ENCODE measurements around the gene TP73.

TP73 gene

GRCh38 chr1:3662080-3662671 lies 9.9 kb downstream of the TP73 start:
- Histone ChIP-seq H3K4me3 (ENCODE audit: low read length in 2 of 2) (no peak overlapping the region), H3K9me3 (ENCODE audit: control insufficient read depth in 2 of 2, low read length in 2 of 2) (no peaks in the 10 kb centered on the region), H3K36me3 (ENCODE audit: control insufficient read depth in 2 of 2, insufficient read depth in 2 of 2, low read length in 2 of 2) (no peaks in the 10 kb centered on the region), H3K4me1 (ENCODE audit: control insufficient read depth in 2 of 2, insufficient read depth in 2 of 2, low read length in 2 of 2) (no peaks in the 10 kb centered on the region), H3K9ac (ENCODE audit: low read depth in 1 of 2, low read length in 2 of 2) (no peak overlapping the region), H3K27me3 (ENCODE audit: control insufficient read depth in 2 of 2, insufficient read depth in 2 of 2, low read length in 2 of 2) (peaks cover 4 to 7% of the 10 kb centered on the region in 2 donors), H3K27ac (ENCODE audit: low read depth in 2 of 2, low read length in 2 of 2) (no peak overlapping the region)

DNA sequence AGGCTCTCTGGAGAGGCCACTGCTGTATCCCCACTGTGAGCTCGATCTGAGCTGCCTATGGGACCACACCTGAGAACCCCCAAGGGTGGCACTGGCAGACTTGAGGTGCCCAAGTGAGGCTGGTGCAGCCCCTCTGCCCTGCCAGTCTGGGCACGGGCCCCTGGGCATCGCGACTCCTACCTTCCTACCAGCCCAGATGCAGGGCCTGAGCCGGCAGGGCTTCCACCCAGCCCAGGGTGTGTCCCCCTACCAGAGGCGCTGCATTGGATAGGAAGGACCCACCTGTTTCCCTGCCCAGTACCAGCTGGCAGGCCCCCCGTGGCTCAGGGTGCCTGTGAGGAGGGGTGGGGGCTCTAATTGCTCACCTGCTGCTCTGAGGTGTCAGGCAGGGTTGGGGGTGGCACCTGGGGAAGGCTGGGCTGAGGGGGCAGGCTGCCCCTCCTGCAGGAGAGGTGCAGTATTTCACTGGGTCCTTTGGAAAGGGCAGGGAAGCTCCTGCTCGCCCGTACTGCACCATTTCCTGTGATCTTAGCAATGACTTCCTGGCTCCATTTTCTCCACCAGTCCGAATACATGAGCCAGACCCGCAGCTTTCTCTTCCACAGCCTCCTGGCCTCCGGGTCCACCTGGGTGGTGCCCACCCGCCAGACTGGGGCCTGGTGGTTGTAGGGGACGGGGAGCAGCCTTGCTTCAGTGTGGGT lies 11.8 kb downstream of the TP73 start:
- peaks cover 5 to 10% of the 10 kb centered on the region in 2 donors for H3K4me1 ChIP-seq (ENCODE audit: control insufficient read depth in 2 of 2, insufficient read depth in 2 of 2, low read length in 2 of 2)

GRCh38 chr1:3664700-3665375 lies 12.5 kb downstream of the TP73 start:
- Histone ChIP-seq H3K4me3 (ENCODE audit: low read length in 2 of 2) (no peak overlapping the region), H3K27ac (ENCODE audit: low read depth in 2 of 2, low read length in 2 of 2) (peak overlapping the region in 1 of 2 donors; percentile 43), H3K9ac (ENCODE audit: low read depth in 1 of 2, low read length in 2 of 2) (no peak overlapping the region), H3K9me3 (ENCODE audit: control insufficient read depth in 2 of 2, low read length in 2 of 2) (no peaks in the 10 kb centered on the region), H3K27me3 (ENCODE audit: control insufficient read depth in 2 of 2, insufficient read depth in 2 of 2, low read length in 2 of 2) (peaks cover 3 to 15% of the 10 kb centered on the region in 2 donors), H3K4me1 (ENCODE audit: control insufficient read depth in 2 of 2, insufficient read depth in 2 of 2, low read length in 2 of 2) (peaks cover 7 to 12% of the 10 kb centered on the region in 2 donors), H3K36me3 (ENCODE audit: control insufficient read depth in 2 of 2, insufficient read depth in 2 of 2, low read length in 2 of 2) (no peaks in the 10 kb centered on the region)

More for the DNA sequence above, 11.8 kb downstream of the TP73 start:
- no peaks in the 10 kb centered on the region for H3K9me3 ChIP-seq (ENCODE audit: control insufficient read depth in 2 of 2, low read length in 2 of 2)
- H3K27me3 ChIP-seq (ENCODE audit: control insufficient read depth in 2 of 2, insufficient read depth in 2 of 2, low read length in 2 of 2), result peaks cover 4 to 8% of the 10 kb centered on the region in 2 donors
- no peak overlapping the region for H3K4me3 ChIP-seq (ENCODE audit: low read length in 2 of 2)
- no peaks in the 10 kb centered on the region for H3K36me3 ChIP-seq (ENCODE audit: control insufficient read depth in 2 of 2, insufficient read depth in 2 of 2, low read length in 2 of 2)
- H3K9ac ChIP-seq (ENCODE audit: low read depth in 1 of 2, low read length in 2 of 2), result no peak overlapping the region
- peak overlapping the region in 1 of 2 donors; percentile 43 for H3K27ac ChIP-seq (ENCODE audit: low read depth in 2 of 2, low read length in 2 of 2)

DNA sequence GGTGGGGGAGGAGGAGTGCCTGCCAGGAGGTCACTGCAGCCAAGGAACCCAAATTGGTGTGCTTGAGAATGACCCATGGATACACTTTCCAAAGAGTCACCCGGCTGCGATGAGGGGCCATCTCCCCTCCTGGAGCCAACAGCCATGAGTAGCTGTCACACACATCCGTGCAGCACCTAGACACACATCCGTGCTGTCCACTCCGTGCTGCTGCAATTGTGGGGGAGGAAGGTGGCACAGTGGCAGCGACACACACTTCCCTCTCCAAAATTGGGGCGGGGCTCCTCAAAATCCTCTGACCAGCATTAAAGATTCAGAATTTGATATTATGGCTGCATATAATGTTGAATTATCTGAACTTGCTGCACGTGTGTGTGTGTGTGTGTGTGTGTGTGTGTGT lies 15.8 kb downstream of the TP73 start:
- H3K9me3 ChIP-seq (ENCODE audit: control insufficient read depth in 2 of 2, low read length in 2 of 2), result no peaks in the 10 kb centered on the region
- no peaks in the 10 kb centered on the region for H3K36me3 ChIP-seq (ENCODE audit: control insufficient read depth in 2 of 2, insufficient read depth in 2 of 2, low read length in 2 of 2)
- H3K4me1 ChIP-seq (ENCODE audit: control insufficient read depth in 2 of 2, insufficient read depth in 2 of 2, low read length in 2 of 2), result peaks cover 7 to 12% of the 10 kb centered on the region in 2 donors
- peaks cover 11 to 13% of the 10 kb centered on the region in 2 donors for H3K27me3 ChIP-seq (ENCODE audit: control insufficient read depth in 2 of 2, insufficient read depth in 2 of 2, low read length in 2 of 2)
- no peak overlapping the region for H3K4me3 ChIP-seq (ENCODE audit: low read length in 2 of 2)
- H3K9ac ChIP-seq (ENCODE audit: low read depth in 1 of 2, low read length in 2 of 2), result no peak overlapping the region
- no peak overlapping the region for H3K27ac ChIP-seq (ENCODE audit: low read depth in 2 of 2, low read length in 2 of 2)

DNA sequence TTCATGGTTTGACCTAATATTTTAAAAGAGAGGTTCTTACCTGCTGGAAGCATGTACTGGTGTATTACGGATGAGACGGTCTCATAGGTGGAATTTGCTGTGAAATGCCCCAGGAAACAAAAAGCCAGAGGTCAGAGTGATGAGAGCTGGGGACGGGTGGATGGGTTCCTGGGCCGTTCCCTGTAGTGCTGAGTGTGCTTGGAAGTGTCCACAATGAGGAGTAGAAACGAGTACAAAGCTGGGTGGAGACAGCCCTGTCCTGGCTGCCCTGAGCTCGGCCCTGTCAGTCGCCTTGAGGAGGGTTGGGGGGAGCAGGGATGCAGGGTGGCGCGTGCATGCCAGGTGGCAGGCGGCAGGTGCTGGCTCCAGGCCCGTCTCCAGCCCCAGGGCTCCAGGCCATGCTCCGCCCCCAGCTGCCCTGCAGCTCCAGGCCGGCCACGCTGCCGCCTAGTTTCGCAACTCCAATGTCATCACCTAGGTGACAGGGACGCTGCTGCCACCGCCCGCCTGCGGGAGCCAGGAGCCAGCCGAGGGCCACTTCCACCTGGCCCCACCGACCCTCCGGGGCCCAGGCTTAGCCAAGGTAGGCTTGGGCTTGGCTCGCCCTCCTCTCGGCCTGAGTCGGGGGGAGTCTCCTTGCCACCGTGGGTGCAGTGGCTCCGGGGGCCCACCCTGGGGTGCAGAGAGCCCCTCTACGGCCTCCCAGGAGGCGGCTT lies 16.4 kb downstream of the TP73 start:
- H3K27me3 ChIP-seq (ENCODE audit: control insufficient read depth in 2 of 2, insufficient read depth in 2 of 2, low read length in 2 of 2), result peaks cover 11% of the 10 kb centered on the region in 2 donors

DNA sequence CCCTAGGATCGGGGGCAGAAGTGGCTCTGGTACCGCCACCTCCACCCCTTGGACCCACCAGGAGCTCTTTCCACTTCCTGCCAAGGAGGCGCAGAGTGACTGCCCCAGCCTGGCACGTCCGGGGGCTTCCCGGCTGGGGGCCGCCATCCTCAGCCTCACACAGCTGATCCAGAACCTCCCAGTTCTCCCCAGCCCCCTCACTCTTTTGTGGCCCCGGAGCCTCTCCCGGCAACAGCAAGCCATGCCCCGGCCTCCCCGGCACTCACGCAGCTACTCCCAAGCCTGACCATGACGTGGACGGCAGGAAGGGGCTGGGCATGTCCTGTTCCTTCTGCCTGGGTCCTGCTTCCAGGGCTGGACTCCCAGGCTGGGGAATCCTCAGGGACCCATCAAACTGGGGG lies 17.1 kb downstream of the TP73 start:
- Histone ChIP-seq H3K27me3 (ENCODE audit: control insufficient read depth in 2 of 2, insufficient read depth in 2 of 2, low read length in 2 of 2) (peaks cover 11% of the 10 kb centered on the region in 2 donors), H3K9ac (ENCODE audit: low read depth in 1 of 2, low read length in 2 of 2) (no peak overlapping the region), H3K4me3 (ENCODE audit: low read length in 2 of 2) (no peak overlapping the region), H3K27ac (ENCODE audit: low read depth in 2 of 2, low read length in 2 of 2) (no peak overlapping the region), H3K4me1 (ENCODE audit: control insufficient read depth in 2 of 2, insufficient read depth in 2 of 2, low read length in 2 of 2) (peaks cover 7 to 12% of the 10 kb centered on the region in 2 donors), H3K36me3 (ENCODE audit: control insufficient read depth in 2 of 2, insufficient read depth in 2 of 2, low read length in 2 of 2) (no peaks in the 10 kb centered on the region), H3K9me3 (ENCODE audit: control insufficient read depth in 2 of 2, low read length in 2 of 2) (no peaks in the 10 kb centered on the region)

More for the DNA sequence above, 16.4 kb downstream of the TP73 start:
- Histone ChIP-seq H3K9me3 (ENCODE audit: control insufficient read depth in 2 of 2, low read length in 2 of 2) (no peaks in the 10 kb centered on the region), H3K4me1 (ENCODE audit: control insufficient read depth in 2 of 2, insufficient read depth in 2 of 2, low read length in 2 of 2) (peaks cover 7 to 12% of the 10 kb centered on the region in 2 donors), H3K4me3 (ENCODE audit: low read length in 2 of 2) (no peak overlapping the region), H3K9ac (ENCODE audit: low read depth in 1 of 2, low read length in 2 of 2) (no peak overlapping the region), H3K27ac (ENCODE audit: low read depth in 2 of 2, low read length in 2 of 2) (no peak overlapping the region), H3K36me3 (ENCODE audit: control insufficient read depth in 2 of 2, insufficient read depth in 2 of 2, low read length in 2 of 2) (no peaks in the 10 kb centered on the region)

DNA sequence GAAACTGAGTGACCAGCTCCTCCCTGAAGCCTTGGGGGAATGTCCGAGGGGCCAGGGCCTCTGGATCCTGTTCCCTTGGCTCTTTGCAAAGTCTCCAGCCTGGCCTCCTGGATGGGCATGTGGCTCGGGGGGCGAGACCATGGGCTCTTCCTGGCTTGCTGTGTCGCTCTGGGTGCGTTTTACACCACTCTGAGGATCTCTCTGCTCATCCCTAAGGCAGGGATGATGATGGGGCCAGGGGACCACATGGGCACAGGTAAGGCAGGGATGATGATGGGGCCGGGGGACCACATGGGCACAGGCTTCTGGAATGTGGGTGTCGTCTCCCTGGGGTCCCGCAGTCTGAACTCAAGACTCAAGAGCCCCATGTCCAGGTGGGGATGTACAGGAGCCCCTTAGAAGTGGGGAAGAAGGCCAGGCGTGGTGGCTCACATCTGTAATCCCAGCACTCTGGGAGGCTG lies 17.7 kb downstream of the TP73 start:
- H3K36me3 ChIP-seq (ENCODE audit: control insufficient read depth in 2 of 2, insufficient read depth in 2 of 2, low read length in 2 of 2), result no peaks in the 10 kb centered on the region
- H3K4me3 ChIP-seq (ENCODE audit: low read length in 2 of 2), result no peak overlapping the region
- H3K9me3 ChIP-seq (ENCODE audit: control insufficient read depth in 2 of 2, low read length in 2 of 2), result no peaks in the 10 kb centered on the region
- H3K4me1 ChIP-seq (ENCODE audit: control insufficient read depth in 2 of 2, insufficient read depth in 2 of 2, low read length in 2 of 2), result peaks cover 7 to 12% of the 10 kb centered on the region in 2 donors
- H3K27ac ChIP-seq (ENCODE audit: low read depth in 2 of 2, low read length in 2 of 2), result no peak overlapping the region
- H3K9ac ChIP-seq (ENCODE audit: low read depth in 1 of 2, low read length in 2 of 2), result no peak overlapping the region
- peaks cover 9 to 11% of the 10 kb centered on the region in 2 donors for H3K27me3 ChIP-seq (ENCODE audit: control insufficient read depth in 2 of 2, insufficient read depth in 2 of 2, low read length in 2 of 2)

DNA sequence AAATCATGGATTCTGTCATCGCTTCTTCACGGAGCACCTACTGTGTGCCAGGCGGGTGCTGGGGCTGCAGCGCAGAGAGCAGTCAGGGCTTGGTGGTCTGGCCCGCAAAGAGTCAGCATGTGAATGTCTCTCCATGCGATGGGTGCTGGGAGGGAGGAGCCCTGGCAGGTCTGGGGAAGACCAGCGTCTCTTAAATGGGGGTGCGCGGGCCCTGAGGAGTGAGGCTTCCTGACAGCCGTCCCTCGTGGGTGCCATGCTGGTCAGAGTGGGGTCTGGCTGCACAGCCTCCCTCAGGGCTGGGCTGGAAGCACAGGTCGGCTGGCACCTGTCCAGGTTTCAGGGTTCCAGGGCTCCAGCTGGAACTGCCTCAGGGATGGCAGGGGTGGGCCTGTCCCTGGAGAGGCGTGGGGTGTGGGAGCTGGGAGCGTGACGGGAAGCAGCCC lies 18.5 kb downstream of the TP73 start:
- no peak overlapping the region for H3K27ac ChIP-seq (ENCODE audit: low read depth in 2 of 2, low read length in 2 of 2)
- H3K4me1 ChIP-seq (ENCODE audit: control insufficient read depth in 2 of 2, insufficient read depth in 2 of 2, low read length in 2 of 2), result peaks cover 7 to 12% of the 10 kb centered on the region in 2 donors
- peaks cover 9 to 11% of the 10 kb centered on the region in 2 donors for H3K27me3 ChIP-seq (ENCODE audit: control insufficient read depth in 2 of 2, insufficient read depth in 2 of 2, low read length in 2 of 2)
- no peaks in the 10 kb centered on the region for H3K36me3 ChIP-seq (ENCODE audit: control insufficient read depth in 2 of 2, insufficient read depth in 2 of 2, low read length in 2 of 2)
- no peak overlapping the region for H3K4me3 ChIP-seq (ENCODE audit: low read length in 2 of 2)
- no peak overlapping the region for H3K9ac ChIP-seq (ENCODE audit: low read depth in 1 of 2, low read length in 2 of 2)
- no peaks in the 10 kb centered on the region for H3K9me3 ChIP-seq (ENCODE audit: control insufficient read depth in 2 of 2, low read length in 2 of 2)

DNA sequence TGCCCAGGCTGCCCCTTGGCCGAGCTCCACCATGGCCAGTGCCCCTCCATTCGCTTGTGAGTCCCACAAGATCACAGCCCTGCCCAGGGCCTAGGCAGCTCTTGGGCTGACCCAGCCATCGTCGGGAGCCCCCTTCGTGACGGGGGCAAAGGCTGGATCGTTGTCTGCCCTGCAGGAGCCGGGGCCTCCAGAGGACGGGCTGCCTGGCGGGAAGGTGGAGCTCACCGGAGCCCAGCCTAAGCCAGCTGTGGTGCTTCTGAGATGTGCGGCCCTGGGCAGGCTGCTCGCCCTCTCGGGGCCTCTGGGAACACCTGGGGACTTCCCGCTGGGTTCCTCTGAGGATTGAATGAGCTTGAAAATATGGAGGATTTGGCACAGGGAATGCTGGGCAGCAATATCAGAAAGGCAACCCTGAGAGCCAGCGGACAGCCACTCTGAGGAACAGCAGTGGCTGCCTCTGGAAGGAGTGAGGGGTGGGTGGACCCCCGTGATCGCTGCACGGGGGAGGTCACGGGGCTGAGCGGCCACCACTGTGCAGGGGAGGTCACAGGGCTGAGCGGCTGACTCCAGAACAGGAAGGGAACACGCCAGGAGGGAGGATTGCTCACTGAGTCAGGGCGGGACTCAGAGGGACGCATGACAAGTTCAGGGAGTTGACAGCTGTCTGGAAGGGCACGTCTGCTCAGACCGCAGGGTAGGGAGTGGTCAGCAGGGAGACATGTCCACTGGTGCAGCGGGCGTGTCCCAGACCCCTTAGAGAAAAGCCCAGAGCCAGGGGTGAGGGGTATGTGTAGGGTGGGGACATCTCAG lies 19.3 kb downstream of the TP73 start:
- Histone ChIP-seq H3K4me1 (ENCODE audit: control insufficient read depth in 2 of 2, insufficient read depth in 2 of 2, low read length in 2 of 2) (peaks cover 7 to 12% of the 10 kb centered on the region in 2 donors), H3K4me3 (ENCODE audit: low read length in 2 of 2) (no peak overlapping the region), H3K9me3 (ENCODE audit: control insufficient read depth in 2 of 2, low read length in 2 of 2) (no peaks in the 10 kb centered on the region), H3K27ac (ENCODE audit: low read depth in 2 of 2, low read length in 2 of 2) (no peak overlapping the region), H3K36me3 (ENCODE audit: control insufficient read depth in 2 of 2, insufficient read depth in 2 of 2, low read length in 2 of 2) (no peaks in the 10 kb centered on the region), H3K27me3 (ENCODE audit: control insufficient read depth in 2 of 2, insufficient read depth in 2 of 2, low read length in 2 of 2) (peaks cover 8 to 9% of the 10 kb centered on the region in 2 donors), H3K9ac (ENCODE audit: low read depth in 1 of 2, low read length in 2 of 2) (no peak overlapping the region)

All from mucosa of rectum (tissue), 2 donors.